Peyer's patch (tissue), 4 donors: ENCODE results near the gene ANKRD65.

Experiments used
- CTCF ChIP-seq, 6 experiments: fragments of 450-650 bp in 4 of 6; fragments of 200-600 bp in 2 of 6; sonication (generic) in 1 of 6; IDR thresholded peaks; one replicate each; pipeline ENCODE4 v1.5.1; 2017 to 2019; ENCODE audit warnings: antibody characterized with exemption in 6 of 6, mild to moderate bottlenecking in 3 of 6, moderate library complexity in 1 of 6
- POLR2A ChIP-seq, 2 donors: fragments of 450-650 bp; IDR thresholded peaks; one replicate each; pipeline ENCODE4 v1.5.1; 2017; ENCODE audit warnings: antibody characterized with exemption in 2 of 2, mild to moderate bottlenecking in 2 of 2, moderate library complexity in 2 of 2

- TF ChIP-seq CTCF (IDR thresholded peaks at IDR 0.05) (no peak), POLR2A (IDR thresholded peaks at IDR 0.05) (no peak)
Observed at GRCh38 chr1:1406101-1406820, 14.8 kb downstream of the ANKRD65 start.
